T-helper 2 cell treated with Interferon-gamma antibody and Interleukin-4, amounts not matched to agents 100 ng/mL and 5 ng/mL, for 36 hours (primary cell): Measurements from ENCODE around the gene LRIG1. TPM values are rescaled to one million over a fixed set of nuclear protein-coding genes. Genes with fewer than 3 reads are reported as not detected.

Source experiments
- intact Hi-C: fragments of 100-400 bp; cut with micrococcal nuclease; formaldehyde crosslinking; loops from one replicate; pipeline ENCODE4 v1.15.1; 2023
- total RNA-seq: library from RNA; stranded (reverse); gene quantifications from 2 replicates; pipeline ENCODE4 v1.2.3, GENCODE V29; 2022

Gene LRIG1
- total RNA-seq, 1 donor from 2014 or later: 33.9 TPM

GRCh38 chr3:66365080-66365479 is 135.7 kb downstream of the LRIG1 start:
- intact Hi-C loops: no loop called here

- intact Hi-C loops: no loop called here
These were observed 137.7 kb downstream of the LRIG1 start for GRCh38 chr3:66363148-66363547.

- intact Hi-C loops: no loop called here
These were observed 138.3 kb downstream of the LRIG1 start for GRCh38 chr3:66362541-66362941.

- intact Hi-C loops: no loop called here
These were observed 139.5 kb downstream of the LRIG1 start for GRCh38 chr3:66361356-66361755.

- intact Hi-C loops: loop anchor here (5.0 kb wide), 1 partner anchor 54 kb away; no protein-coding TSS in a partner anchor
These were observed 144.8 kb downstream of the LRIG1 start for GRCh38 chr3:66355997-66356396.

GRCh38 chr3:66355394-66355793 is 145.4 kb downstream of the LRIG1 start:
- intact Hi-C loops: loop anchor here (5.0 kb wide), 1 partner anchor 53 kb away; no protein-coding TSS in a partner anchor

GRCh38 chr3:66354001-66354400 is 146.8 kb downstream of the LRIG1 start:
- intact Hi-C loops: no loop called here

- intact Hi-C loops: no loop called here
These were observed 147.3 kb downstream of the LRIG1 start for GRCh38 chr3:66353530-66353929.

- intact Hi-C loops: no loop called here
These were observed 147.8 kb downstream of the LRIG1 start for GRCh38 chr3:66353039-66353438.

GRCh38 chr3:66350601-66351000 is 150.2 kb downstream of the LRIG1 start:
- intact Hi-C loops: no loop called here

- intact Hi-C loops: no loop called here
These were observed 152.1 kb downstream of the LRIG1 start for GRCh38 chr3:66348704-66349103.

GRCh38 chr3:66344848-66345578 is 155.8 kb downstream of the LRIG1 start:
- intact Hi-C loops: no loop called here

GRCh38 chr3:66344391-66344811 is 156.4 kb downstream of the LRIG1 start:
- intact Hi-C loops: no loop called here

- intact Hi-C loops: no loop called here
These were observed 158.0 kb downstream of the LRIG1 start for GRCh38 chr3:66342717-66343356.

- intact Hi-C loops: no loop called here
These were observed 161.9 kb downstream of the LRIG1 start for GRCh38 chr3:66338927-66339326.

- intact Hi-C loops: no loop called here
These were observed 164.5 kb downstream of the LRIG1 start for GRCh38 chr3:66336333-66336766.

- intact Hi-C loops: no loop called here
These were observed 165.2 kb downstream of the LRIG1 start for GRCh38 chr3:66335671-66336070.
